ENCODE data around the gene IL4. TPM values are rescaled to one million over a fixed set of nuclear protein-coding genes. Genes with fewer than 3 reads are reported as not detected.

Gene IL4
- total RNA-seq, 2 experiments from 2014 or later: 0.72 to 1.4 TPM

- TF ChIP-seq, protein P1, sequence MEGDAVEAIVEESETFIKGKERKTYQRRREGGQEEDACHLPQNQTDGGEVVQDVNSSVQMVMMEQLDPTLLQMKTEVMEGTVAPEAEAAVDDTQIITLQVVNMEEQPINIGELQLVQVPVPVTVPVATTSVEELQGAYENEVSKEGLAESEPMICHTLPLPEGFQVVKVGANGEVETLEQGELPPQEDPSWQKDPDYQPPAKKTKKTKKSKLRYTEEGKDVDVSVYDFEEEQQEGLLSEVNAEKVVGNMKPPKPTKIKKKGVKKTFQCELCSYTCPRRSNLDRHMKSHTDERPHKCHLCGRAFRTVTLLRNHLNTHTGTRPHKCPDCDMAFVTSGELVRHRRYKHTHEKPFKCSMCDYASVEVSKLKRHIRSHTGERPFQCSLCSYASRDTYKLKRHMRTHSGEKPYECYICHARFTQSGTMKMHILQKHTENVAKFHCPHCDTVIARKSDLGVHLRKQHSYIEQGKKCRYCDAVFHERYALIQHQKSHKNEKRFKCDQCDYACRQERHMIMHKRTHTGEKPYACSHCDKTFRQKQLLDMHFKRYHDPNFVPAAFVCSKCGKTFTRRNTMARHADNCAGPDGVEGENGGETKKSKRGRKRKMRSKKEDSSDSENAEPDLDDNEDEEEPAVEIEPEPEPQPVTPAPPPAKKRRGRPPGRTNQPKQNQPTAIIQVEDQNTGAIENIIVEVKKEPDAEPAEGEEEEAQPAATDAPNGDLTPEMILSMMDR (IDR thresholded peaks at IDR 0.05): no peak
- ChIA-PET POLR2A (interaction anchor here (1.8 kb wide), 1 partner anchor 10 kb away, joined by 6 read pairs; no protein-coding TSS in a partner anchor), CTCF (interaction anchor here (1.0 to 2.3 kb wide), 5 partner anchors 14 to 143 kb away, joined by 3 to 8 read pairs (median 3); no protein-coding TSS in a partner anchor)
- DNase-seq (no peak), ATAC-seq (no peak)
- Mint-ChIP-seq H3K27ac (no peak overlapping the region), H3K27me3 (no peaks in the 10 kb centered on the region), H3K36me3 (ENCODE audit: low read depth) (no peaks in the 10 kb centered on the region), H3K4me3 (no peak overlapping the region), H3K9me3 (no peaks in the 10 kb centered on the region), H3K4me1 (ENCODE audit: low read depth) (peaks cover 19% of the 10 kb centered on the region)
- intact Hi-C loops (cut with micrococcal nuclease): no loop called here
Observed at GRCh38 chr5:132679166-132679565, 5.4 kb downstream of the IL4 start.

DNA sequence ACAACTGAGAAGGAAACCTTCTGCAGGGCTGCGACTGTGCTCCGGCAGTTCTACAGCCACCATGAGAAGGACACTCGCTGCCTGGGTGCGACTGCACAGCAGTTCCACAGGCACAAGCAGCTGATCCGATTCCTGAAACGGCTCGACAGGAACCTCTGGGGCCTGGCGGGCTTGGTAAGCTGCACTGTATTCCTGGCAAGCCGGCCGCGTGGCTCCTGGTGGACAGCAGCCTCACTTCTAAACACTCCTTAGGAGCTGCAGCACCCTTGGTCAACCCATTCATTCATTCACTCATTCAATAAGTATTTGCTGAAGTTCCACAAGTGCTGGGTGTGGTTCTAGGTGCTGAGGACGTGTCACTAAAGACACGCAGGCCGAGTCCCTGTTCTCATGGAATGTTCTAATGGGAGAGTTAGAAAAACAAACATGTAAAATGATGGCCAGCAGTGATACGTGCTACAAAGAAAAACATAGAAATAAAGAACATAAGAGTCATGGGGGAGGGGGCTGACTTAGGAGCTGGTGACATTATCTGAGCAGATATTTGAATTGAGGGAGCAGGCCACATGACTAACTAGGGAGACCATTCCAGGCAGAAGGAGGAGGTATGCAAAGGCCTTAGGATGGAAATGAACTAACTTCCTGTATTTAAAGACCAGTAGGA, 6.1 kb downstream of the IL4 start:
- DNase-seq (no peak), ATAC-seq (no peak)
- TF ChIP-seq, protein P1 (IDR thresholded peaks at IDR 0.05): no peak
- no peak overlapping the region for H3K4me3 Mint-ChIP-seq
- POLR2A ChIA-PET: interaction anchor here (0.6 to 1.8 kb wide), 2 partner anchors 9 to 72 kb away, joined by 3 to 6 read pairs; no protein-coding TSS in a partner anchor
- intact Hi-C loops (cut with micrococcal nuclease): no loop called here
- H3K9me3 Mint-ChIP-seq: no peaks in the 10 kb centered on the region
- no peaks in the 10 kb centered on the region for H3K27me3 Mint-ChIP-seq
- H3K4me1 Mint-ChIP-seq (ENCODE audit: low read depth): peaks cover 20% of the 10 kb centered on the region
- CTCF ChIA-PET: interaction anchor here (1.1 to 2.3 kb wide), 4 partner anchors 15 to 36 kb away, joined by 3 to 8 read pairs (median 3); no protein-coding TSS in a partner anchor
- H3K36me3 Mint-ChIP-seq (ENCODE audit: low read depth): no peaks in the 10 kb centered on the region
- no peak overlapping the region for H3K27ac Mint-ChIP-seq

DNA sequence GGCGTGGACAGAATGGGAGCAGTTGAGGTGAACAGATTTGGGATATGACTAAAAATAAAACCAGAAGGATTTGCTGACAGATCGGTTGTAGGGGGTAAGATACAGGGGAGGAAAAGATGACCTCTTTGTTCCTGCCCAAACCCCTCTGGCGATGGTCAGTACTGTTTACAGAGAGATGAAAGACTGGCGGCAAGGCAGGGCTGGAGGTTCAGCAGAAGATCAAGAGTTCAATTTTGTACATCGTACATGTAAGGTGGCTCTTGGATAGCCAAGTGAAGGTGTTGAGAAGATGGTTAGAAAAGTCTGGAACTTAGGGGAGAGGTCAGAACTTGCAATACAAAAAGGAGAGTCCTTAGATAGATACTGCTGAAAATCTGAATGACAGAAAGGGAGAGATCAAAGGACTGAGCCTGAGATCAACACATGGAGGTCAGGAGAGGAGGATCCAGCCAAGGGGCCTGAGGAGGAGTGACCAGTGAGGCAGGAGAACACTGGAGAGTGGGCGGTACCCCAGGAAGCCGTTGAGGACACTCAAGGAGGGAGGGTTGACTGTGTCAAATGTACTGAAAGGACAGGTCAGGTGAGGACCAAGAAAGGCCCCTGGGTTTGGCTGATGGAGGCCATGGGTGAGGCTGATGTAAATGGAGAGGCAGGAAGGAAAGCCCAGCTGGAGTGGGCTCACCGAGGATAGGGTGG, 7.1 kb downstream of the IL4 start:
- ChIA-PET POLR2A (no interaction called here), CTCF (no interaction called here)
- no peak for DNase-seq
- Mint-ChIP-seq H3K27me3 (no peaks in the 10 kb centered on the region), H3K9me3 (no peaks in the 10 kb centered on the region), H3K4me3 (no peak overlapping the region), H3K4me1 (ENCODE audit: low read depth) (peaks cover 20% of the 10 kb centered on the region), H3K27ac (no peak overlapping the region), H3K36me3 (ENCODE audit: low read depth) (no peaks in the 10 kb centered on the region)
- TF ChIP-seq, protein P1 (IDR thresholded peaks at IDR 0.05): no peak
- intact Hi-C loops (cut with micrococcal nuclease): no loop called here
- ATAC-seq: no peak

GRCh38 chr5:132681476-132681831, 7.7 kb downstream of the IL4 start:
- Mint-ChIP-seq H3K4me3 (no peak overlapping the region), H3K4me1 (ENCODE audit: low read depth) (peaks cover 15% of the 10 kb centered on the region), H3K9me3 (no peaks in the 10 kb centered on the region), H3K27me3 (no peaks in the 10 kb centered on the region), H3K27ac (no peak overlapping the region), H3K36me3 (ENCODE audit: low read depth) (no peaks in the 10 kb centered on the region)
- intact Hi-C loops (cut with micrococcal nuclease): no loop called here
- ChIA-PET POLR2A (no interaction called here), CTCF (no interaction called here)
- ATAC-seq (no peak), DNase-seq (no peak)
- TF ChIP-seq, protein P1 (IDR thresholded peaks at IDR 0.05): no peak

GRCh38 chr5:132681983-132682382, 8.2 kb downstream of the IL4 start:
- Mint-ChIP-seq H3K27me3 (no peaks in the 10 kb centered on the region), H3K4me3 (no peak overlapping the region), H3K27ac (no peak overlapping the region), H3K4me1 (ENCODE audit: low read depth) (peaks cover 14% of the 10 kb centered on the region), H3K9me3 (no peaks in the 10 kb centered on the region), H3K36me3 (ENCODE audit: low read depth) (no peaks in the 10 kb centered on the region)
- intact Hi-C loops (cut with micrococcal nuclease): no loop called here
- TF ChIP-seq, protein P1 (IDR thresholded peaks at IDR 0.05): no peak
- ChIA-PET CTCF (interaction anchor here (0.9 kb wide), 1 partner anchor 33 kb away, joined by 3 read pairs; no protein-coding TSS in a partner anchor), POLR2A (no interaction called here)
- ATAC-seq (no peak), DNase-seq (no peak)

Data from activated CD8-positive, alpha-beta T cell treated with anti-CD3 and anti-CD28 coated beads for 36 hours (primary cell).